HUES64 (cell line): ENCODE results near the gene ZMIZ1.

ENCODE experiments used
- H3K27ac ChIP-seq: 2 replicates; pipeline ENCODE4 v1.7.0; 2013; ENCODE audit warnings: low read depth, low read length, inconsistent platforms
- H3K27me3 ChIP-seq: 2 replicates; pipeline ENCODE4 v1.6.1; 2013; ENCODE audit warnings: mild to moderate bottlenecking, low read length; ENCODE audit not compliant: insufficient read depth
- H3K36me3 ChIP-seq: 2 replicates; pipeline ENCODE4 v1.6.1; 2013; ENCODE audit warnings: mild to moderate bottlenecking, low read length; ENCODE audit not compliant: insufficient read depth
- H3K4me1 ChIP-seq: 2 replicates; pipeline ENCODE4 v1.6.1; 2013; ENCODE audit warnings: mild to moderate bottlenecking, low read length, moderate library complexity; ENCODE audit not compliant: insufficient read depth
- H3K4me3 ChIP-seq: 2 replicates; pipeline ENCODE4 v1.5.1; 2013; ENCODE audit warnings: mild to moderate bottlenecking, low read length, moderate library complexity
- H3K9ac ChIP-seq: 2 replicates; pipeline ENCODE4 v1.6.1; 2013; ENCODE audit warnings: mild to moderate bottlenecking, low read depth, low read length
- H3K9me3 ChIP-seq: 2 replicates; pipeline ENCODE4 v1.6.1; 2013; ENCODE audit warnings: low read depth, low read length; ENCODE audit not compliant: insufficient read depth
- WGBS: fragments of 150-250, 120-280 bp; methylation state at CpG from one replicate; pipeline ENCODE4 v1.1.7; 2013; ENCODE audit warnings: missing lambda C conversion rate; 5-methylcytosine and 5-hydroxymethylcytosine counted together

Gene ZMIZ1

DNA sequence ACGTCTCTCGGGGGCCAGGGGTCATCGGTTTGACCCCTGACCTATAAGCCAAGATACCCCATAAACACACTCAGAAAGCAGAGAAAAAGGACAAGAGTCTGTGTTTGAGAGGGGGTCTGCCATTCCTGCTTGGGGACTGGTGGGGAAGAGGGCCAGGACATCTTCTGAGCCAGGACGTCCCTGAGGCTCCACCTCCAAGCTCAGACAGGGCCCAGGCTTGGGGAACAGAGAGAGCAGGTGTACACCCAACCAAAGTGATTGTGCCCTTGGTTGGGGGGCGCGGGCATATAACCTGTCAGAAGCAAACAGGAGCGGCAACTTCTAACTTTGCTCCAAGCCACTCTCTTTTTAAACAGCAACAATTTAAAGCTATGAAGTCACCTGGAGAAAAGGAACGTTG, 244.6 kb downstream of the ZMIZ1 start:
- no peaks in the 10 kb centered on the region for H3K27me3 ChIP-seq
- H3K27ac ChIP-seq: no peak overlapping the region
- peaks cover 42% of the 10 kb centered on the region for H3K36me3 ChIP-seq
- no peak overlapping the region for H3K4me3 ChIP-seq
- H3K4me1 ChIP-seq: peaks cover 17% of the 10 kb centered on the region
- 95% methylated on average over 7 of the region's 8 CpGs for WGBS
- H3K9me3 ChIP-seq: no peaks in the 10 kb centered on the region
- no peak overlapping the region for H3K9ac ChIP-seq

DNA sequence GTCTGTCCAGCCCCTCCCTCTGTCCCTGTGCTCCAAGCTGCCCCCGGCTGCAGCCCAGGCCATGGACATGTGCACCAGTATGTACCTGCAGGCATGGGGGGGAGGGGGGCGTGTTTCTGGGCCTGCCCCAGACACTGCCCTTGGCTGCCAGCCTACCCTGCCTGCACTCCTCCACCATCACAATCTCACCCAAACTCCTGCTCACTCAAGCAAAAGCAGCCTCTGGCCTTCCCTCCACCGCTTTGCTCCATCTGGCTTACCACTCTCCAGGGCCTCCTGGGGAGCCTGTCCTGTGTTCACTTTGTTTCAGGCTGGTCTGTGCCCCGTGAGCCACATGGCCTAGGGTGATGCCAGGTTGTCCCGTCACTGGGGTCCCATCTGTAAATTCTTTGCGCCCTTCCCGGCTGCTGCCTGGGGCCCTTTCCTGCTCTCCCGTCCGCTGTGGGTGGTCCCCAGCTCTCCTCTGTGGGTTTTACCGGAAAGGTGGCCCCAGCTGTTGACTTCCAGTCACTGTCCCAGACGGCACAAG, 245.2 kb downstream of the ZMIZ1 start:
- Histone ChIP-seq H3K36me3 (peaks cover 35% of the 10 kb centered on the region), H3K9me3 (no peaks in the 10 kb centered on the region), H3K4me1 (peaks cover 18% of the 10 kb centered on the region), H3K4me3 (no peak overlapping the region), H3K27ac (no peak overlapping the region), H3K9ac (no peak overlapping the region), H3K27me3 (no peaks in the 10 kb centered on the region)
- 93% methylated on average over 10 of the region's 11 CpGs for WGBS

DNA sequence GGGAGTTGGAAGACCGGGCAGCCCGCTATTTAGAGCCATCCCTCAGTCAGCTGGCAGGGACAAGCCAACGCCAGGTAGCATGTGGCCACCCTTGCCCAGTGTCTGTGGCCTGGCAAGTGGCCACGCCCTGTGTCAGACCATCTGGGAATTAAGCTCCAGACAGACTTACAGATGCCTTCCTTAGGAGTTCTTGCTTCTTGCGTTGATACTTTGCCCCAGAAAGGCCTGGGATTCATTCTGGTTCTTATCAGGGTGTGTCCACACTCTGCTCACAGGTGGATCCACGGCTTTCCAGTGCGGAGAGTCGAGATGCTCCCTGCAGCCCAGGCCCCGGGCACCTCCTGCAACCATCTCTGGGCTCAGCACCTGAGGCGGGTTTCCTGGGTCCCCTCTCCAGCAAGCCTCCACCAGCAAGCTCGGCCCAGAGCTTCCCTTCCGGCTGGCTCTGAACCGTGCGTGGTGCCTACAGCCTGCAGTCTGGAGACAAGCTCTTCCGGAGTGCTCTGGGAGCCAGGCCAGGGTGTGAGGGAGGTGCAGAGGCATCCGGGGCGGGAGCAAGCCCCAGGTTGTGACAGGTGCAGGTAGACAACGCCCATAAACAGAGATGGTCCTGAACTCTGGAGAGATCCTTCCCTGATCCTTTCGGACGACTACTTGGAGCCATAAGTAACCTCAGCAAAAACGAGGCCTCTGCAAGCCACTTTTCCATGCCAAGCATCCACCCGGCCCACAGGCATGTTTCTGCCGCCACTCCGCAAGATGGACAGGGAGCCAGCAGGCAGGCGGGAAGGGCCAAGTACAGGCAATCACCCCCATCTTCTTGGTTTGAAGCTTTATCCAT, 246.2 kb downstream of the ZMIZ1 start:
- H3K36me3 ChIP-seq: peaks cover 27% of the 10 kb centered on the region
- peaks cover 18% of the 10 kb centered on the region for H3K4me1 ChIP-seq
- no peak overlapping the region for H3K27ac ChIP-seq
- no peak overlapping the region for H3K9ac ChIP-seq
- H3K4me3 ChIP-seq: no peak overlapping the region
- WGBS: 91% methylated on average over 25 of the region's 25 CpGs
- H3K27me3 ChIP-seq: no peaks in the 10 kb centered on the region
- no peaks in the 10 kb centered on the region for H3K9me3 ChIP-seq

DNA sequence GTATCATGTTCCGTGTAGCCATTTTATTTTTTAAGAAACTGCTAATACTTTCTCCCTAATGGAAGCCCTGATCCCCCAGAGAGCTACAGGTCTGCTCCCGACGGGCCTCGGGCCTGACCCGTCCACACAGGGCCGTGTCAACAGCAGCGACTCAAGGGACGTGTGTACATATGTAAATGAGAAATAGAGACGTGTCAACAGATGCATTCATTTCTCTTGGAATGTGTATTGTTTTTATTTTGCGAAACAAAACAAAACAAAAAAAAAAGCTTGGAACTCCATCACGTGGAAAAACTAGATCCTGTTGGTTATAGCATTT, 246.8 kb downstream of the ZMIZ1 start:
- H3K4me3 ChIP-seq: no peak overlapping the region
- WGBS: 89% methylated on average over 11 of the region's 11 CpGs
- H3K4me1 ChIP-seq: peaks cover 18% of the 10 kb centered on the region
- H3K36me3 ChIP-seq: peaks cover 22% of the 10 kb centered on the region
- H3K27me3 ChIP-seq: no peaks in the 10 kb centered on the region
- no peak overlapping the region for H3K9ac ChIP-seq
- H3K9me3 ChIP-seq: no peaks in the 10 kb centered on the region
- H3K27ac ChIP-seq: no peak overlapping the region

DNA sequence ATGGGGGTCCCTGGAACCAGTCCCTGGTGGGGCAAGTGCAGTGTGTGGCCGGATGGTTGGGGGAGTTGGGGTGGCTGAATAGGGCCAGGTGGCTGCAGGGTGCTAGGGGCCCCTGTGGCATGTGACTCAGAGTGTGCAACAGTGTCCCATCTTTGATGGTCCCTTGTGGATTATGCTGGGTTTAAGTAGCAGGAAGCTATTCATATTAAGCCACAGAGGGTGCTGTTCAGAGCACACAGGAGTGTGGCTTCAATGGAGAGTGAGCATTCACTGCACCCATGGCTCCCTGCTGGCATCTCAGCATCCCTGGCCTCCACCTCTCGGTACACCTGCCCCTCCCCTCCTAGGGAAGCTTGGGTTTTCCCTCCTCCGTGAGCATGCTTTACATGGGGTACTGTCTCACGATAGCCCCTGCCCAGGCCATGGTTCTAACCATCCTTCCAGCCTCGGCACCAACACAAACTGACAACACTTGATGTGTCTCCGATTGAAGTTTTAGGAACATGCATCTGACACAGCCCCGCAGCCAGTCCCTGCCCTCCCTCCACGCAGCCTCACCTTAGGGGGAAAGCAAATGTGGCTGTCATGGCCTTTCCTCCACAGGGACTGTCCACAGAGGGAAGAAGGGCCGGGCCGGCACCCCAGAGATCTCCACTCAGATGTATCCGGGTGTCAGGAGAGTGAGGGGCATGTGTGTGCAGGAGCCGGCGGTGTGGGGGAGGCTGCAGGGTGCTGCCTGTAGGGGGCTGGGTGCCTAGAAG, 248.1 kb downstream of the ZMIZ1 start:
- WGBS: 72% methylated on average over 13 of the region's 13 CpGs
- 0 out of 2 replicates have a peak overlapping the region, but pooled peaks have one; percentile 60 for H3K27ac ChIP-seq
- H3K4me1 ChIP-seq: peaks cover 18% of the 10 kb centered on the region
- no peaks in the 10 kb centered on the region for H3K27me3 ChIP-seq
- no peaks in the 10 kb centered on the region for H3K9me3 ChIP-seq
- peaks cover 19% of the 10 kb centered on the region for H3K36me3 ChIP-seq
- no peak overlapping the region for H3K4me3 ChIP-seq
- H3K9ac ChIP-seq: no peak overlapping the region

GRCh38 chr10:79318369-79318768, 249.6 kb downstream of the ZMIZ1 start:
- 88% methylated on average over 5 of the region's 5 CpGs for WGBS
- Histone ChIP-seq H3K9ac (no peak overlapping the region), H3K4me3 (no peak overlapping the region), H3K9me3 (no peaks in the 10 kb centered on the region), H3K4me1 (peaks cover 18% of the 10 kb centered on the region), H3K27ac (no peak overlapping the region; the same call in 1 of the 2 replicates), H3K36me3 (peaks cover 9% of the 10 kb centered on the region), H3K27me3 (no peaks in the 10 kb centered on the region)

GRCh38 chr10:79319115-79319771, 250.5 kb downstream of the ZMIZ1 start:
- Histone ChIP-seq H3K27ac (no peak overlapping the region), H3K36me3 (peaks cover 8% of the 10 kb centered on the region; the same call in 1 of the 2 replicates), H3K27me3 (no peaks in the 10 kb centered on the region), H3K4me3 (no peak overlapping the region), H3K9me3 (no peaks in the 10 kb centered on the region), H3K4me1 (peaks cover 18% of the 10 kb centered on the region), H3K9ac (no peak overlapping the region)
- 86% methylated on average over 11 of the region's 11 CpGs for WGBS

DNA sequence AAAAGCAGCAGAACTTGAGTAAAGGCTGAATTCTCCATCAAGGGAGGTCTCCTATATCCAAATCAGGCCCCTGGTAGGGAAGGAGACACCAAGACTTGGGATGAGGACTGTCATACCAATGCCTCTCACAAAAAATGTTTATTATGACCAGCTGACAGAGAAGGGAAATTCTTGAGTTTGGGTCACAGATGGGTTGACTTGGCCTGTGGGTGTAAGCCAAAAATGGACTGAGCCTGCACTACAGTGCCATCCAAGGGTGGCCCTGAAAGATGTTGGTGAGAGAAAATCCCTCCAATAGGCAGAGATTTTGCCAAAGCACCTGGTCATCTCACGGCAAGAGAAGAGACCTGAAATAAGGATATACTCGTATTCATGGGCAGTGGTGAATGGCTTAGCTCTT, 251.6 kb downstream of the ZMIZ1 start:
- H3K27me3 ChIP-seq: no peaks in the 10 kb centered on the region
- no peak overlapping the region for H3K27ac ChIP-seq
- no peaks in the 10 kb centered on the region for H3K9me3 ChIP-seq
- no peak overlapping the region for H3K9ac ChIP-seq
- WGBS: 97% methylated on average over 2 of the region's 2 CpGs
- H3K36me3 ChIP-seq: peaks cover 3% of the 10 kb centered on the region; the same call in 1 of the 2 replicates
- H3K4me1 ChIP-seq: peaks cover 18% of the 10 kb centered on the region
- H3K4me3 ChIP-seq: no peak overlapping the region

DNA sequence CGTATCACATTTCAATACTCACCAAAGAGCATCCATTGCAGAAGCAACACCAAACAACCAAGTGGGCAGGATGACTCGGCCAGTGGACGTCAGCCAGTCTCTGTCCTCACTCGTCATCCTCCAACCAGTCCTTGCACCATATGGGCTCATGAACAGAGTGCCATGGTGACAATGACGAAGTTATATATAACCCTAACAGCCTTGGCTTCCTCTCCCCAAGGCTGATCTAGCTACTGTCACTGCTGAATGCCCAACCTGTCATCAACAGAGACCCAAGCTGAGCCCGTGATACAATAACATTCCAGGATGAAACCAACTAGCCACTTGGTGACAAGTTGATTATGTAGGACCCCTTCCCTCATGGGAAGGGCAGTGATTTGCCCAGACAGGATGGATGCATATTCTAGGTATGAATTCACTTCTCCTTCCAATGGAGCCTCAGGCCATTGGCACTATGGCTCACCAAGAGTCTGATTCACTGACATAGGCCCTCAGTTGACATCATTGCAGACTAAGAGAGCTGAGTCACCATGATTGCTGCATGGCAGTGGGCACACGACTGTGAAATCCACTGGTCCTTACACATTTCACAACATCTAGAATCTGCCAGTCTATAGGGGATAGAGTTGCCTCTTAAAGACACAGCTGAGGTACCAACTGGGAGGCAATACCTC, 252.2 kb downstream of the ZMIZ1 start:
- Histone ChIP-seq H3K9me3 (no peaks in the 10 kb centered on the region), H3K4me1 (peaks cover 18% of the 10 kb centered on the region), H3K27me3 (no peaks in the 10 kb centered on the region), H3K27ac (no peak overlapping the region), H3K4me3 (no peak overlapping the region), H3K36me3 (no peaks in the 10 kb centered on the region), H3K9ac (no peak overlapping the region)
- WGBS: 93% methylated on average over 6 of the region's 7 CpGs

DNA sequence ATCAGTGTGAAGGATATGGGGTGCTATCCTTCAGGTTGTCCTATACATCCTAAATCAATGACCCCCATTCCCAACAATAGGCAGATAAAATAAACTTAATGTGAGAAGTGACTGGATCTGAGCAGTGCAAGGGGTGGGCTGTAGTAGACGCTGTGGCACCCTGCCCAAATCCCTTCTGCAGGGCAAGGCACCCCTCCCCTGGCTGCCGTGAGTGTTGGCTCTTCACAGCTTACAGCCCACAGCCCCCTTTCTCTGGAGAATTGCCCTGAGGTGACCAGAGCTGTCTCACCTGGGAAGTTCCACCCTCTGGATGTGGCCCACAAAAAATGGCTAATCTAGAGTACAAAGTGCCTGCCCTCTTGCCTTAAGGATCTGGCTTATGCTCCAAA, 252.7 kb downstream of the ZMIZ1 start:
- Histone ChIP-seq H3K27ac (no peak overlapping the region), H3K27me3 (no peaks in the 10 kb centered on the region), H3K36me3 (no peaks in the 10 kb centered on the region), H3K4me1 (peaks cover 18% of the 10 kb centered on the region), H3K9me3 (no peaks in the 10 kb centered on the region), H3K4me3 (no peak overlapping the region), H3K9ac (no peak overlapping the region)
- 81% methylated on average over 2 of the region's 2 CpGs for WGBS
